ENCODE results near the gene SLC6A19.
"Not testable (repeated sequence)": the region's sequence is repeated elsewhere in the genome, so short reads cannot be mapped to it uniquely, and the experiment has no call there.

The SLC6A19 gene

GRCh38 chr5:1249366-1250280, 48.2 kb downstream of the SLC6A19 start:
- no peak for DNase-seq

GRCh38 chr5:1251678-1252580, 50.5 kb downstream of the SLC6A19 start:
- DNase-seq = peak; percentile 25

DNA sequence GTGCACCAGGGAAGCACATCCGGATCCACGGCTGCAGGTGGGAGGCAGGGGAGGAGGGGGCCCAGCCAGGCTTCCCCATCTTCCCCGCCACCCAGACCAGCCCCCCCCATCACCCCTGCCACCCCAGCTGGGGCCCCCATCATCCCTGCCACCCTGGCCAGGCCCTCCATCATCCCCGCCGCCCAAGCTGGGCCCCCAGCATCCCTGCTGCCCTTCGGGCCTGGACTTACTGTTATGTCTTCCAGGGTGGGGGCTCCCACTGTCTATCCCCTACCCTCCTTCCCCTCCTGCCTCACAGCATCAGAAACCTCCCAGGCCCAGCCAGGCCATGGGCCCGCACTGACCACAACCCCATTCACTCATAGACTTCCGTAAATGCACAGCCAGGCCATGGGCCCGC, 51.3 kb downstream of the SLC6A19 start:
- DNase-seq = no peak

DNA sequence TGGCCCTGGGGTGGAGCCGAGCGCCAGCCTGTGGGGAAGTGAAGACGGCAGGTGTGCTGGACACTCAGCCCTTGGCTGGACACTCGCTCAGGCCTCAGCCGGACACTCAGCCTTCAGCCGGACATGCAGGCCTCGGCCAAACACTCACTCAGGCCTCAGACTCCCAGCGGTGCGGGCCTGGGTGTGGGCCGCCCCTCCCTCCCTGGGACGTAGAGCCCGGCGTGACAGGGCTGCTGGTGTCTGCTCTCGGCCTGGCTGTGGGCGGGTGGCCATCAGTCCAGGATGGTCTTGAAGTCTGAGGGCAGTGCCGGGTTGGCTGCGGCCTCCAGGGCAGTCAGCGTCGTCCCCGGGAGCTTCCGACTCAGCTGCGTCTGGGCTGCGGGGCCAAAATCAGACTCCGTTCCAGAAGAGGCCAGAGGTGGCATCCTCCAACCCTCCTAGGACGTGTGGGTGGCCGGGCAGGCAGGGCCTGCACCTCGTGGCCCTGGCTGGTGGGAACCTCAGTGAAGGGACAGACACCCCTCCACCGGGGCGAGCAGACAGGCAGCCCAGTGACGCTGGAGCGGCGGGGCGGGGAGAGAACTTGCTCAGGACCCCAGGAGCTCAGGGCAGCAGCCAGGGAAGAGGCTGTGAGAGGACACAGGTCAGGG, 52.2 kb downstream of the SLC6A19 start:
- DNase-seq = no peak

DNA sequence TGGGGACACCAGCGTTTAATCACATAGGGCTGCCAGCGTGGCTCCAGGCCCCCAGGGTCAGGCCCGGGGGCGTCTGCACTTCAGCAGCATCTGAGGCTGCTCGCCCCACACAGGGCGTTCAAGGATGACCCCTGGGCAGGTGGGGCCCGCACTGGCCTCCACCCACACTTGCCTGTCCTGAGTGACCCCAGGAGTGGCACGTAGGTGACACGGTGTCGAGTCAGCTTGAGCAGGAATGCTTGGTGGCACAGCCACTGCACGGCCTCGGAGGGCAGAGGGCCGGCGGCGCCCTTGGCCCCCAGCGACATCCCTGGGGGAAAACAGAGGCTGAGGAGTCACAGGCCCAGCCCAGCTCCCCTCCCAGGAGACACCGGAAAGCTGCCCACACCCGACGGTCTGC, 52.8 kb downstream of the SLC6A19 start:
- no peak for DNase-seq

DNA sequence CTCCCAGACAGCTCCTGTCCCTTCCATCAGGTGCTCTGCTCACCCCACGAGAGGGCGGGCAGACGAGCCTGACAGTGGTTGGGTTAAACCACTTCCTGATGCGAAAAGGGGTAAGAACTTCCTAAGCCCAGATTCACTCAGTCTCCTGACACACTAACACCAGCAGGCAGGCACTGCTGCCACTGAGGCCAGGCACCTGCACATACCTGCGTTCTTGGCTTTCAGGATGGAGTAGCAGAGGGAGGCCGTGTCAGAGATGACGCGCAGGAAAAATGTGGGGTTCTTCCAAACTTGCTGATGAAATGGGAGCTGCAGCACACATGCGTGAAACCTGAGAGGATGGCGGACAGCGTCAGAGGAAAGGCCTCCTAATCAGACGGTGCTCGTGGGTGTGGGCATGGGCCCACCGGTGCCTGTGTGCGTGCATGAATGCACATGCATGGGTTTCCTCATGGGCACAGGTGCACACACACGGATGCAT, 53.7 kb downstream of the SLC6A19 start:
- no peak for DNase-seq

DNA sequence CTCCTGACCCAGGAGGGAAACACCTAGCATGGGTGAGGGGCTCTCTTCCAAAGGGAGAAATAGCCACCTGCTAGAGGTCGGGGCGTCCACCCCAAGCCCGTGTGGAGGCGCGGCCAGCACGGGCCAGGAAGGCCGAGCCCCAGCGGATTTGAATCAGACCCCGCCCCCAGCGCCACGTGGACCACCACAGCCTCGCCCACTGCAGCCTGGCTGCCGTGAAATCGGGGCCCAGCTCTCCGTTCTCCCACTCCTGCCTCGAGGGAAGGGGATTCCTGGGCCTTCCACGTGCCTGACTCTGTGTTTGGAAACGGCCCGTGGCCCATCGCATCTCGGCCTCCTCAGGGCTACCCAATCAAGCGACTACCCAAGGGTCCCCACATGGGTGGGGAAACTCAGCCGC, 55.4 kb downstream of the SLC6A19 start:
- no peak for DNase-seq

DNA sequence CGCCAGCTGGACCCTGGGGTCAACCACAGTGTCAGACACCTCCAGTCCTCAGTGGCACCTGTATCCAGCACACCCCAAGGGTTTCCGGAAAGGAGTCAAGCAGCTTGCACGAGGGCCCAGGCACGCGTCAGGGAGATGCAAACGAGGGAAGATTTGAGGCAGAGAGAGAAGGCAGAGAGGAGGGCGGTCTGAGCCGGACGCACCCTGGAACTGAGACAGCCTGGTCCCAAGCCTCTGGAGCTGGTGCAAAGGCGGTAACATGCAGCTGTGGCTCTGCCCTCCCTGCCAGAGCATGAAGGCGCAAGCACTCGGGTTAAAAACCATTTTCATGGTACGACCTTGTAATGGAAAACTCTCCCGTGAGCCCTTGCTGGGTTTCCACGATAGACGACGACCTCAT, 56.0 kb downstream of the SLC6A19 start:
- no peak for DNase-seq

DNA sequence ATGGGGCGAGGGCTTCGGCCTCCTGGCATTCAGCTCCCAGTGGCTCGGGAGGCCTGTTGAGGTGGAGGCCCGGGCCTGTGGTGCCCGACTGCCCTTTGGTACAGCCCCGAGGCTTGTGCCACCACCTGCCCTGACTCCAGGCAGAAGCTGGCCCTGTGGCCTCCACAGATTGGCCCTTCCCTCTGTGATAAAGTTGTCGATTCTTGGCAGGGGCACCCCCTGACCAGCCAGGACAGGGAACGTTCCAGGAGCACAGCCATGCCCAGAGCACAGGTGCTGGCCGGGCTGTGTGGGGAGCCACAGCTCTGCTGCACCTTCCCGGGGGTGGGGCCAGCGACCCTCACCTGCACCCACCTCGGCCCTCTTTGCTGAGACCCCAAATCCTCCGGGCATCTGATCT, 56.4 kb downstream of the SLC6A19 start:
- DNase-seq = no peak

GRCh38 chr5:1259806-1260480, 58.5 kb downstream of the SLC6A19 start:
- no peak for DNase-seq

DNA sequence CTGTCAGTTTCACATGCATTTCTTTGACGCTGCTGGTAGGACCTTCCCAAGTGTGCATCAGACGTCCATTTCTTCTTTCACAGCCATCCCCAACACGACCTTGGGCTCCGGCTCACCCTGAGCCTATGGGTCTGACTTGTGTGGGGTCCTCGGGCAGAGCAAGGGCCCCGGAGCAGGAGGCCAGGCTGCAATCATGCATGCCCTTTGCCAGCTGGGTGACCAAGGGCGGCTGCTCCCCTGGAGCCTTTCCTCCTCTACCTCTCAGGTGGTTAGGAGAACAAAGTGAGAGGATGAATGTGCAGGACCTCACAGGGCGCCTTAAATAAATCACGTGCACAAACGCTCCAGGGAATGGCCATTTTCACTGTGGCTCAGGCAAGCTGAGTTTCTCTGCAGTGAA, 60.2 kb downstream of the SLC6A19 start:
- no peak for DNase-seq

GRCh38 chr5:1262381-1262780, 61.0 kb downstream of the SLC6A19 start:
- DNase-seq = no peak

GRCh38 chr5:1264211-1264610, 62.8 kb downstream of the SLC6A19 start:
- DNase-seq = no peak

- DNase-seq = no peak
Observed at GRCh38 chr5:1265026-1265425, 63.6 kb downstream of the SLC6A19 start.

- DNase-seq = no peak
Observed at GRCh38 chr5:1265461-1266455, 64.4 kb downstream of the SLC6A19 start.

GRCh38 chr5:1266791-1267190, 65.4 kb downstream of the SLC6A19 start:
- no peak for DNase-seq

DNA sequence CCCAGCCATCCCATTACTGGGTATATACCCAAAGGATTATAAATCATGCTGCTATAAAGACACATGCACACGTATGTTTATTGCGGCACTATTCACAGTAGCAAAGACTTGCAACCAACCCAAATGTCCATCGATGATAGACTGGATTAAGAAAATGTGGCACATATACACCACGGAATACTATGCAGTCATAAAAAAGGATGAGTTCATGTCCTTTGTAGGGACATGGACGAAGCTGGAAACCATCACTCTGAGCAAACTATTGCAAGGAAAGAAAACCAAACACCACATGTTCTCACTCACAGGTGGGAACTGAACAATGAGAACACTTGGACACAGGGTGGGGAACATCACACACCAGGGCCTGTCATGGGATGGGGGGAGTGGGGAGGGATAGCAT, 66.1 kb downstream of the SLC6A19 start:
- DNase-seq = not testable (repeated sequence)

GRCh38 chr5:1268056-1268455, 66.7 kb downstream of the SLC6A19 start:
- no peak for DNase-seq

DNA sequence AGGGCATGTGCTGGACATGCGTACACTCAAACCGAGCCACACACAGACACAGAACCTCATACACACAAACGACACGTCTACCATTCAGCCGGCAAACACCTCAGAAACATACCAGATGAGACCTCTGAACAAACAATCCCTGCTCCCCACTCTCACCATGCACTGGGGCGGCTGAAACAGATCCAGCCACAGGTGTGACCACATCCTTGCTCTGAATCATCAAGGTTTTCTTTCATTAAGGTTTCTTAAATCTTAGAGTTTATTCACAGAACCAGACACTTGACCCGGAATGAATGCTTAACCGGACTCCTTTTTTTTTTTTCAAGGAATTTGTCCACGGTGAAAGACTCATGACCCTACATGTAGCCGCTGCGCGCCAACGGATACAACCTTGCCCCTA, 67.3 kb downstream of the SLC6A19 start:
- DNase-seq = no peak

- no peak for DNase-seq
Observed at GRCh38 chr5:1270426-1270825, 69.0 kb downstream of the SLC6A19 start.
